Skeletal muscle tissue (tissue), 4 donors: Measurements from ENCODE around the gene PSMB2. TPM values are rescaled to one million over a fixed set of nuclear protein-coding genes. Genes with fewer than 3 reads are reported as not detected.

ENCODE experiments used
- H3K27ac ChIP-seq: one replicate; pipeline ENCODE4 v1.7.0; 2013; ENCODE audit warnings: mild to moderate bottlenecking, low read depth, low read length, inconsistent platforms
- H3K27me3 ChIP-seq, 3 donors: one replicate each; pipeline ENCODE4 v1.7.0; 2013; ENCODE audit warnings: low read length in 3 of 3; ENCODE audit not compliant: control insufficient read depth in 3 of 3, insufficient read depth in 3 of 3
- H3K36me3 ChIP-seq, 3 donors: one replicate each; pipeline ENCODE4 v1.7.0; 2013; ENCODE audit warnings: low read length in 3 of 3; ENCODE audit not compliant: control insufficient read depth in 3 of 3, insufficient read depth in 3 of 3
- H3K4me1 ChIP-seq, 3 donors: one replicate each; pipeline ENCODE4 v1.7.0; 2013; ENCODE audit warnings: low read length in 3 of 3, mild to moderate bottlenecking in 3 of 3; ENCODE audit not compliant: control insufficient read depth in 3 of 3, insufficient read depth in 3 of 3
- H3K4me3 ChIP-seq, 3 donors: one replicate each; pipeline ENCODE4 v1.7.0; 2013; ENCODE audit warnings: low read length in 3 of 3
- H3K9ac ChIP-seq, 3 donors: one replicate each; pipeline ENCODE4 v1.7.0; 2013; ENCODE audit warnings: low read length in 3 of 3, mild to moderate bottlenecking in 3 of 3, moderate library complexity in 2 of 3, low read depth in 1 of 3
- H3K9me3 ChIP-seq, 3 donors: one replicate each; pipeline ENCODE4 v1.7.0; 2013; ENCODE audit warnings: low read length in 3 of 3; ENCODE audit not compliant: control insufficient read depth in 3 of 3
- total RNA-seq: library from RNA; depleted of rRNA; stranded (reverse); fragments of >200 nt; gene quantifications from one replicate; pipeline ENCODE4 v1.2.3, GENCODE V29; 2014
- donor health status: Osteomylitis.

PSMB2 gene
- total RNA-seq, 1 donor from 2014 or later = 11.5 TPM

GRCh38 chr1:35599411-35599810 is 41.9 kb downstream of the PSMB2 start:
- H3K27ac ChIP-seq = no peak overlapping the region
- H3K4me1 ChIP-seq = no peaks in the 10 kb centered on the region
- H3K9ac ChIP-seq = no peak overlapping the region
- no peaks in the 10 kb centered on the region for H3K9me3 ChIP-seq
- H3K27me3 ChIP-seq = no peaks in the 10 kb centered on the region
- no peak overlapping the region for H3K4me3 ChIP-seq
- H3K36me3 ChIP-seq = peaks cover 12 to 30% (median 24%) of the 10 kb centered on the region in 3 donors

GRCh38 chr1:35598895-35599294 is 42.4 kb downstream of the PSMB2 start:
- no peak overlapping the region for H3K9ac ChIP-seq
- no peaks in the 10 kb centered on the region for H3K9me3 ChIP-seq
- no peak overlapping the region for H3K27ac ChIP-seq
- H3K36me3 ChIP-seq = peaks cover 12 to 30% (median 20%) of the 10 kb centered on the region in 3 donors
- H3K4me3 ChIP-seq = no peak overlapping the region
- H3K4me1 ChIP-seq = no peaks in the 10 kb centered on the region
- H3K27me3 ChIP-seq = no peaks in the 10 kb centered on the region

DNA sequence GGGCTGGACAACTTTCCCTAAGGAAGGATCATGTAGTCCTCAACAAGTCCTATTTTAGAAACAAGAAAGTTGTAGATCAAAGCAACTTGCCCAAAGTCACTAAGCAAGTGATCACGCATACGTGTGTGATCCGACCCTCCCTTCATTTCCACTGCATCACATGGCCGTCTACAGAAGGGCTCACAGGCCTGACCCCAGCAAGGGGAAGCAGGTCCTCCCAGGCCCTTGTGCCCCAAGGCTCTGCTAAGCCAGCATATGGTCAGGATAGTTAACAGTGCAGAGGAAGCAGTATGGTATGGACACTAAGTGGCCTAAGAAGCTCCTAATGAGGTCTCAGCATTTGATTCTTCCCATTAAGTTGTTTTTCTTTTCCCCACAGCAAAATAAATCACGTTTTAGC is 43.5 kb downstream of the PSMB2 start:
- Histone ChIP-seq H3K4me1 (no peaks in the 10 kb centered on the region), H3K36me3 (peaks cover 5 to 21% (median 15%) of the 10 kb centered on the region in 3 donors), H3K9me3 (no peaks in the 10 kb centered on the region), H3K27me3 (no peaks in the 10 kb centered on the region), H3K27ac (no peak overlapping the region), H3K9ac (no peak overlapping the region), H3K4me3 (no peak overlapping the region)

DNA sequence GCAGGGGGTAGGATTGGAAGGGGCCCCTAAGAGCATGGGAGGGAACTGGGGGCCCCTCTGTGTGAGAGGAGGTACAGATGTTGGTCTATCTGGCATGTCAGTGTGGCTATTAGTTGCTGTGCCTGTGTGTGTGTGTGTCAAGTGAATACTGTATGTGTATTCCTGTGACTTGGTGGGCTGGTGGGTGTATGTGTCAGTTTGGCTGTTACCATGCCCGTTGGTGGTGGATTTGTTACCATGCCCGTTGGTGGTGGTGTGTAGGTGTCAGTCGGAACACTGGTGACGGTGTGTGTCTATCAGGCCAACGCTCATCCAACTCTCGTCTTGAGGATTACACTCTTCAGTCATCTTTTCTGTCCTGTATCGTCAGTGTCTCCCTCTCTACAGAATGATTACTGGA is 45.6 kb downstream of the PSMB2 start:
- Histone ChIP-seq H3K9ac (no peak overlapping the region), H3K4me3 (no peak overlapping the region), H3K27ac (no peak overlapping the region), H3K4me1 (no peaks in the 10 kb centered on the region), H3K9me3 (no peaks in the 10 kb centered on the region), H3K36me3 (peaks cover 0 to 5% (median under 1%) of the 10 kb centered on the region in 3 donors), H3K27me3 (no peaks in the 10 kb centered on the region)

DNA sequence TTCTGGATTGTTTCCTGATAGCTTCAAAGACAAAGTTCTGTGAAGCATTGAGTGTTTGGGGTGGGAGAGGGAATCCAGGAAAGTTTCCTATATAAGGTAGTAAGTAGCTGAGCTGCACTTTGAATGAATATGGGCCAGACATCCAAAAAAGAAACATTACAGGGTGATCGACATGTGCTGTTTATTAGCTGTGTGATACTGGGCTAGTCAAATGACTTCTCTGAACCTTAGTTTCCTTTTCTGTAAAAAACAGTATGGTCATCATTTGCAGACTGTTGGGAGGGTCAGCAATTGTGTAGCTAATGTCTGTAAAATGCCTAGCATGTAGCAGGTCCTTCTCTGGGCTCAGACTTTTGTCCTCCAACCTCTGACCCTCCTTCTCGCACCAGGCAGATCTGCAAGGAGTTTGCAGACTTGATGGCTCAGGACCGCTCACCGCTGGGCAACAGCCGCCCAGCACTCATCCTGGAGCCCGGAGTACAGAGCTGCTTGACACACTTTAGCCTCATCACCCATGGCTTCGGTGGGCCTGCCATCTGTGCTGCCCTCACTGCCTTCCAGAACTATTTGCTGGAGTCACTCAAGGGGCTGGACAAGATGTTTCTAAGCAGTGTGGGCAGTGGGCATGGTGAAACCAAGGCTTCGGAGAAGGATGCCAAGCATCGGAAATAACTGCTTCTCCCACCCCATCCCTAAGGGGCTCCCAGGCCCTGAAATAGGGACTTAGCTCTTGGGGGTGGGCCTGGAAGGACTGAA is 47.1 kb downstream of the PSMB2 start:
- Histone ChIP-seq H3K9me3 (no peaks in the 10 kb centered on the region), H3K27ac (no peak overlapping the region), H3K4me1 (no peaks in the 10 kb centered on the region), H3K36me3 (peaks cover 0 to 5% (median 4%) of the 10 kb centered on the region in 3 donors), H3K27me3 (no peaks in the 10 kb centered on the region), H3K9ac (no peak overlapping the region), H3K4me3 (no peak overlapping the region)

DNA sequence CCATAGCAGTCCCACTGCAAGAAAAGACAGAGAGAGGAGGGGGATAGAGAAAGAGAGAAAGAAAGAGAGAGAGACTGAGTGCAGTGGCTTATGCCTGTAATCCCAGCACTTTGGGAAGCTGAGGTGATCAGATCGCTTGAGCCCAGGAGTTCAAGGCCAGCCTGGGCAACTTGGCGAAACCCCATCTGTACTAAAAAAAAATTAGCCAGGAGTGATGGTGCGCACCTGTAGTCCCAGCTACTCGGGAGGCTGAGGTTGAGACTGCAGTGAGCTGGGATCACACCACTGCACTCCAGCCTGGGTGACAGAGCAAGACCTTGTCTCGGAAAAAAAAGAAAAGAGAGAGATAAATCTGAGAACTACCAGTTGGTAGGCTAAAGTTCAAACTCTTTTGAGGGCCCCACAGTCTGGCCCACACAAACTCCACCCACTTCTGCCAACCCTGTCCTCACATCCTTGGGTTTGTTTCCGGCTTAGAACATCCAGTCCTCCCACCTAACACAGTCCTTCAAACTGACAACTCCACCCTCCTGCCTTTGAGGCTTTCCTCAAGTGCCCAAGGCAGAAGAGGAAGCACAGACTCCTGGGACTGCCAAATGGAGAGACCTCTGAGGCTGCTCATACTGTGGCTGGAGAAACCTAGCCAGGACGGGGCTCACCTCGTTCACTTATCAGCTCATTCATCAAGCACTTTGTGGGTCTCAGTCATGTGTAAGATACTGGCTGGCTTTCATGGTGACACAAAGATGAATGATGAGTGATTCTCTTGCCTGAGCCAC is 48.1 kb downstream of the PSMB2 start:
- H3K4me1 ChIP-seq = no peaks in the 10 kb centered on the region
- peaks cover 0 to 4% (median 3%) of the 10 kb centered on the region in 3 donors for H3K36me3 ChIP-seq
- no peak overlapping the region for H3K9ac ChIP-seq
- no peaks in the 10 kb centered on the region for H3K27me3 ChIP-seq
- no peaks in the 10 kb centered on the region for H3K9me3 ChIP-seq
- H3K4me3 ChIP-seq = no peak overlapping the region
- H3K27ac ChIP-seq = no peak overlapping the region

DNA sequence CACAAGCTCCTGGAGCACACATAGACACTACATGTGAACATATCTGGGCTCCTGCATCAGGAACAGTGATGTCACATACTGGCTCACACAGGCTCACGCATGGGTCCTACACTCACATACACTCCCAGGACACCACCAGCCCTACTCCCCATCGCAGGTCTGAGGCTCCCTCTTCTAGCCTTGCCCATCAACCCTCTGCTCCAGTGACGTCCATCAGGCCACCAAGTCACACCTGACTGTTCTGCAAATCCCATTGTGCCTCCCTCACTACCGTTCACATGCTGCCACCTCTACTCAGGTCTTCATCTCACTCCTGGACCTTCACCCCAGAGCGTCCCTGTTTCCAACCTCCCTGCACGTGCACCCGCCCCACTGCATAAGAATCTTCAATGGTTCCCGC is 50.1 kb downstream of the PSMB2 start:
- H3K27me3 ChIP-seq = no peaks in the 10 kb centered on the region
- H3K9me3 ChIP-seq = no peaks in the 10 kb centered on the region
- H3K27ac ChIP-seq = no peak overlapping the region
- H3K36me3 ChIP-seq = peaks cover 0 to 4% (median 3%) of the 10 kb centered on the region in 3 donors
- no peak overlapping the region for H3K4me3 ChIP-seq
- no peak overlapping the region for H3K9ac ChIP-seq
- H3K4me1 ChIP-seq = no peaks in the 10 kb centered on the region

DNA sequence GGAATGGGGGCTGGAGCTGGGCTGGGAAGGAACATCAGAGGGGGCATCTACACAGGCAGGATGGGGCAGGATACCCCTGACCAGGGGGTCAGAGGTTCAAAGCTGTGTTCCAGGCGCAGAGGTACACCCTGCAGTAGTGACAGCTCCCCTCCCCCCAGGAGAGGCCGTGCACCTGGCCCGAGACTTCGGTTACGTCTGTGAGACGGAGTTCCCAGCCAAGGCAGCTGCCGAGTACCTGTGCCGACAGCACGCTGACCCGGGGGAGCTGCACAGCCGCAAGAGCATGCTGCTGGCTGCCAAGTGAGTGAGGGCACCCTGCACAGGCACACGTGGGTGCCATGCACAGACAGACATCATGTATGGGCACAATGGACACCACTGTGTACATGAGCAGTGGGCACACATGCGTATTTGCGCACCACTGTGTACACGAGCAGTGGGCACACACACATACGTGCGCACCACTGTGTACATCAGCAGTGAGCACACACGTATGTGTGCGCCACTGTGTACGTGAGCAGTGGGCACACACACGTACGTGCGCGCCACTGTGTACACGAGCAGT is 50.8 kb downstream of the PSMB2 start:
- no peaks in the 10 kb centered on the region for H3K9me3 ChIP-seq
- H3K36me3 ChIP-seq = peaks cover 0 to 4% (median 3%) of the 10 kb centered on the region in 3 donors
- H3K4me3 ChIP-seq = no peak overlapping the region
- no peaks in the 10 kb centered on the region for H3K27me3 ChIP-seq
- H3K4me1 ChIP-seq = no peaks in the 10 kb centered on the region
- H3K27ac ChIP-seq = no peak overlapping the region
- H3K9ac ChIP-seq = no peak overlapping the region

DNA sequence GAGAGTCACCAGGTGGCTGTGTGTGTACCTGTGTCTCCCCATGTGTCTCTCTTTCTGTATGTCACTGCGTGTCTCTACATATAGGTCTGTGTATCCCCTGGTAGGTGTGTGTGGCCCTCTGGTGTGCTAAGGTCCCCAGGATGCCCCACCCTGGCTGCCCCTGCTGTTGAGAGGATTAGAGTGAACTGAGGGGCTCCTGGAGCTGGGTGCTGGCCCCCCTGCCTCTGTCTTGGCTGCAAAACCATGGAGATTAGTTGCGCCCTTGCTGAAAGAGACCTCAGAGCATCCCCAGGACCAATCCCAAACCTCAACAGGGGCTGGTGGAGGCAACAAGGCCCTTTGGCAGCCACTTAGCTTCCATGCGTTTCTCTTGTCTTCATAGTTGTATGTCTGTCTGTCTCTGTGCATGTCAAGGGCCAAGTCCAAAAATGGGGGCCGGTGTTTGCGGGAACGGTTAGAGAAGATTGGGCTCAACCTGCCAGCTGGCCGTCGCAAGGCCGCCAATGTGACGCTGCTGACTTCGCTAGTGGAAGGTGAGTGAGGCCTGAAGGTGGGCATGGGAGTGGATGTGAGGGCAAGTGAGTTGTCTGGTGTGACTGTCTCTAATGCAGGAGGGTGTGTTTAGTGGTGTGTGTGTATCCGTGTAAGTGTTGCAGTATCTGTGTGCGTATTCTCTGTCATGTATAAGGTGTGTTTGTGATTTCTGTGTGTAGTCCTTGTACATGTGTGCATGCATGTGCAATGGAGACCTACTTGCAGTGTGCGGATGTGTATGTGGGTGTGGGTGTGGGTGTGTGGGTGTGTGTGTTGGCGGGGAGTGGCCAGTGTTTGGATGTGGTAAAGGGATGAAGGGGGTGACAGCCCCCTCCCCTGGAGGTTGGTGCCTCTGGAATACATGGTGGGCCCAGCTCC is 51.6 kb downstream of the PSMB2 start:
- Histone ChIP-seq H3K27ac (no peak overlapping the region), H3K9ac (no peak overlapping the region), H3K4me1 (no peaks in the 10 kb centered on the region), H3K36me3 (peaks cover 0 to 4% (median 3%) of the 10 kb centered on the region in 3 donors), H3K27me3 (no peaks in the 10 kb centered on the region), H3K4me3 (no peak overlapping the region), H3K9me3 (no peaks in the 10 kb centered on the region)
